Hepatic stellate cell (primary cell): Measurements from ENCODE around the gene GADL1.

Experiments used
- DNase-seq: peaks from one replicate; pipeline ENCODE4 v3.0.0; 2011; ENCODE audit warnings: low spot score

GADL1 gene

DNA sequence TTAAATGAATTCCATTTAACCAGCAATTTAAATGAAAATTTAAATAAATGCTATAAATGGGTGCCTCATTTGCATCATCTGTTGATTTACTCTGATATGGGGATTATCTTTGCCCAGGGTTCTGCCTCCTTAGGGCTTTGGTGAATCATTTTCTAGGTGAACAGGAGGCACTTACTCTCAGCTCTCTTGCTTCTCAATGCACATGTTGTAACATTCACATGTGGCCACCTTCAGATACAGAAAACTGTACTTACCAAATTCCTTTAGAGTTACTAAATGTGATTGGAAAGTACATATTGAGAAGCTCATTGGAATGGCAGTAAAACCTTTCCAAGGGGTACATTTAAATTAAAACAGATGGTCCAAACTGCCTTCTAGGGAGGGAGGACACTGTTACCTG lies 20.8 kb downstream of the GADL1 start:
- no peak for DNase-seq

DNA sequence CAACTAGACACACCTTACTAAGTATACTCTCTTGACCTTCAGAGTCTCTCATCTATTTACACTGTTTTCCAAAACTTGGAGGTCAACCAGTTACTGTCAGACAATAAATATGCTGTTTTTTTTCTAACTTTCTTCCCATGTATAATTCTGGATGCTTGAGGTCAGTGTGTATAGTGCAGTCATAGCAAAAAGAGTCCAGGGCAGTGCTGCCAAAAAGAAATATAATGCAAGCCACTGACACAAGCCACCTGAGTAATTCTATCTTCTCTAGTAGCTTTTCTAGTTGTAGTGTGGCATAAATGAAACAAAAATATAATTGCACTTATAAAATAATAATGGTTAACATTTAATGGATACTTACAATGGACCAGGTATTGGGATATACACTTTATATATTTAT lies 21.6 kb downstream of the GADL1 start:
- DNase-seq, result no peak

DNA sequence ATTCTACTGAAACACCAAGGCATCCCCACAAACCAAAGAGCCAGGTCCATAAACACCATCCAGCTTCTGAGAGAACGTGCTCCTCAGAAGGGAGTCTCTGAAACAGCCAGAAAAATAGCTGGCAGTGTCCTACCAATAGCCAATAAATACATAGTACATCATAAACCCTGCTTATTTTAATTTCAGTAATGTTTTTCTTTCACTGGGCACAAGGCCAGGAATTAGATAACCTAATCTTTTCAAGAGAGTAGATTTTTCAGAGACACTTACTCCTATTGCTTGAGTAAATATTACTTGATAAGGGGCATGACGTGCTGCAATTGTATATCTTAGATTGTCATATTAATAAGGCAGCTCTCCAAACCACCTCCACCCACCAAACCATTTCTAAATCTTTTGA lies 22.7 kb downstream of the GADL1 start:
- DNase-seq, result no peak

DNA sequence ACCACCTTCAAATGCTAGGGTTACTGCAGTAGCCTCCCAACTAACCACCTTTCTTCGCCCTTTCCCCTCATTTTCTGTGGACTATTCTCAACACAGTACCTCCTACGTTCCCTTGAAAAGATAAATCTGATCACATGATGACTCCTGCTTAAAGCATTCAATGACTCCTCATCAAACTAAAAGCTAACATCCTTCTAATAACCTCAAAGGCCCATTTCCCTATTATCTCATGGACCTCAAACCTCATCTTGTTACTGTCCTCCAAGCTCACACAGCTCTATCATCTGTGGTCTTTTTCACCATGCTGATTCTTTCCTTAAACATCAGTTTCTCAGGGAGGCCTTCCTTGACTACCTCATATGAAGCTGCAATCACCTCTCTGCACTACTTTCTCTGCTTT lies 29.6 kb downstream of the GADL1 start:
- no peak for DNase-seq

DNA sequence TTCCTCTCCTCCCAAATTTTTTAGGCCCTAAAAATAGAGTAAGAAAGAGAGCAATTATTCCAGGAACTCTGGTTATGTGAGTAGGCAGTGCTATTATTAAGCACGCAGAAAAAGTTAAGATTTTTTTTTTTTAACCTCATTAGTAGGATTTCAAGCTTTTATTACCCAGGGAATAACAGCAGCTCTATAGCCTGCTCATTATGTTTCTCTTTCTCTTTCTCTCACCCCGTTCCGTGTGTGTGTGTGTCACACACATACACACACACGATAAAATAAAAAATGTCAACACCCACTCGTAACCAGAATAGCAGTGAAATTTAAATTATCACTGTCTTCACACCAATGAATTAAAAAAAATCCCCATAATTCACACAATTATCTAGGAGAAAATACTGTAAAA lies 30.3 kb downstream of the GADL1 start:
- DNase-seq, result no peak

DNA sequence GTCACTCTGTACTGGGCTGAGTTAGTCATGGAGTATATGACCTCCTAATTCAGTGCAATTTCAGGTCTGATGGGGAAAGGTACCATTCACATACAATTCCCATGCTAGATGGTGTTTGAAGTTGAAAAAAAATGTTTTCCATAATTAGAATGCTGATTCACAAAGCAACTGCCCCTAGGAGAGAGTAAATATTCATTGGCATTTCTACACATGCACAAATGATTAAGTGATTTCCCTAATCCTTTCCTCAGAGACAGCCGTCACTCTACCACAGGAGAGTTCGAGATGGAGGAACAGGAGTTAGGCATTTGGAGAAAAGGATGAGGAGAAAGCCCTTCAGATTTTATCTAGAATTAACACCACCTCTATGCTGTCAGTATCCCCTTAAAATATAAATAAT lies 32.5 kb downstream of the GADL1 start:
- no peak for DNase-seq

DNA sequence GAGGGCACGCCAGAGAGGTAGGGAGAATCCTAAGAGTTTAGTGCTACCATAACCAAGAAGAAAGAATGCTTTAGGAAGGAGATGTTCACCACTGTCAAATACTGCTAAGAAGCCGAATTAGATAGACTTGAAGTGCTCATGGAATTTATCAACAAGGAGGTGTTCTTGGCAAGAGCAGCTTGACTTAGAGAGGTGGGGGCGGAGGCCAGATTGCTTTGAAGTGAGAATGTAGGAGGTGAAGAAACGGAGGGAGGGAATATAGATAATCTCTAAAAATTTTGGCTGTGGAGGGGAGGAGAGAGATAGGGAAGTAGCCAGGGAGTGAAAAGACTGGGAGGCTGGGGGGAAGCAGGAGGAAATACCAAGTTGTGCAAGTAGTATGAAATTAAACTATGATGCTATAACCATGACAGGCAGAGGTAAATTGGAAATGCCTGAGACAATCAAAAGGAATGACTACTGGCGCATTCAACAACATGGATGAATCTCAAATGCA lies 35.5 kb downstream of the GADL1 start:
- DNase-seq, result no peak

DNA sequence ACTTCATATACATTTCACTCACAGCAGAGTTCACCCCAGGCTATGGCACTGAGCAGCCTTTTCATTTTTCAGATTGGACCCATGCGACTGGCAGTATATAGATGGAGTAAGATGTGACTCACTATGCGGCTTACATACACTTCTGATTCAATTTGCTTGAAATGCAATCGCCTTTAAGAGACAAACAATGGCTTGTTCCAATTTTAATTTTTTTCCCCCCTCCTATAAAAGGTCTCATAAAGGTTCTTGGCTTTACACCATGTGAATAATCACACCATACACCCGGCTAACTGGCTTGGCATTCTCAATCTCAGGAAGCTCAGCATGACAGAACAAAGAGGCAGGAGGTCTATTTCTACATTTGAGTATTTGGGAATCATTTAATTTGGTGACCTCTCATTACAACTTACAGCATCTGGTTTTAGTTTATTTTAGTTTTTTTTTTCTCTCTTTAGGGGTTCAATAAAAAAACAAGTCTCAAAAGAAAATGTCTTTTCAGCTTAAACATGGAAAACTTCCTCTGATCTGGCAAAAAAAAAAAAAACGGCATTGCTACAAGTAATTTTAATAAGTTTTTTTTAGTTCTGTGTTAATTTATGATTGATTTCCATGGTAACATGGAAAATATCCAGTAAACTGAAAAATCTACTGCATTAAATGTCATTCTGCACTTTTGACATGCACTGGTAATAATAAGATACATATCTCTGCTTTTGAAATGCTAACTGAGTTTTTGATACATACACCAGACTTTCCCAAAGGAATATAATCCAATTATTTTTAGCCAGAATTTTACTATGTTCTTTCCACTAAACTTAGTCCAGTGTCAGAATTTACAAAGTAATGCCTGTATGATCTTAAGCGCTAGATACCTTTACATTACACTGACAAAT lies 38.8 kb downstream of the GADL1 start:
- no peak for DNase-seq

DNA sequence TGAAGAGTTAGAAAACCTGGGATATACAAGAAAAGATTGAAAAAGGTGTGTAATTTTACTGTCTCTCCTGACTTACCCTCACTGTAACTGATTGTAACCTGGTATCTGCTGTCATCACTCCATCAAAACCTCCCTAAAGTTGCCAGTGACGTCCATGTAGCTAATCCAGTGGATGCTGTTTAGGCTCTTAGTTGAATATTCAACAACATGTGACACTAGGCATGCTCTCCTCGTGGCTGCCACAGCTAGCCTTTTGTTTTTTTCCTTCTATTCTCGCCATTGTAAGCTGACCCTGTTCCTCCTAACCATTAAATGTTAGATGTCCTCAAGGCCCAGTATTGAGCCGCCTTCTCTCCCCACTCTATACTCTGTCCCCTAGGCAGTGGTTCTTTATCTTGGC lies 41.6 kb downstream of the GADL1 start:
- no peak for DNase-seq

DNA sequence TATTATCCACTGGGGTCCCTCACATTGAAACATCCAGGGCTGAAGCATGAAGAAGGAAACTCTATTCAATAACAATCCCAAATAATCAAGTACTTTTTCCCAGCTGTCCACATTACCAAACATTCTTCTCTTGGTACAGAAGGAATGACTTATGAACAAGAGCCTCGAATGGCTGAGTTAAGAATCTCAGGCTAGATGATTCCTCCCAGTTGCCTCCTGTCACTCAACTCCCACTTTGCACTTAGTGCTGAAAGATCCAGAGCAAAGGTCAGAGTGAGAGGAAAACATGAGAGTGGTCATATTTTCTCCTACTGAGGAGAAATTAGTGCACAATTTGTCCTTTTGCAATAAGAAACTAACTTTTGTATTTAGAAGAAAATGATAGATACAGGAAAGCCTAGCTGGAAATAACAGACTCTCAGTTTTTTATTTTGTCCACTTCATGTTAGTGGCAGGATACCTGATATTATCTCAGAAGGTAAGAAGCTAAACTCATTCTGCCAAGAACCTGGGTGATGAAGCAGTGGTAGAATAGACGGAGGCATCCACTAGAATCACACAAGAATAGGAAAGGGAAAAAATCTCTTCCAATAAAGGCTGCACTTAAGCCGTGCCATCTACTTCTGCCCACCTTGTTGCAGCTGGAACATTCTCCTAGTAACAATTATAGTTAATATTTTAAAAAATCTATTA lies 46.2 kb downstream of the GADL1 start:
- DNase-seq, result no peak

DNA sequence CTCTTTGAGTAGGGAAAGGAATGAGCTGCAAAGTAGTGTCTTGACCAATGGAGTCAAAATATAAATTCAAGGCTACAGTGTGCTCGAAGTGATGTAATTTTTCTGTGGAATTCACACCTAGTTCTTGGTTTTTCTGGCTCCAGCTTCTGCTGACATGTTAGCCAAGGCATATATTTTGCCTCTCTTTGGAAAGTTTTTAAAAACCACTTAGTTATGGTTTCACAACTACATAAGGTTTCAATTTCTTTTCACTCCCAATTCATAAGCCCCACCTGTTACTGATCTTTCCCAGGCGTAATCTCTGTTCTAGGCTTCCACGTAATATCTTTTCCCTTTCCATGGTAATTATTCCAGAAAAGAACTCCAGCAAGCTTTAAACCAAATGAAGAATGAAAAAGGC lies 46.9 kb downstream of the GADL1 start:
- DNase-seq, result no peak

DNA sequence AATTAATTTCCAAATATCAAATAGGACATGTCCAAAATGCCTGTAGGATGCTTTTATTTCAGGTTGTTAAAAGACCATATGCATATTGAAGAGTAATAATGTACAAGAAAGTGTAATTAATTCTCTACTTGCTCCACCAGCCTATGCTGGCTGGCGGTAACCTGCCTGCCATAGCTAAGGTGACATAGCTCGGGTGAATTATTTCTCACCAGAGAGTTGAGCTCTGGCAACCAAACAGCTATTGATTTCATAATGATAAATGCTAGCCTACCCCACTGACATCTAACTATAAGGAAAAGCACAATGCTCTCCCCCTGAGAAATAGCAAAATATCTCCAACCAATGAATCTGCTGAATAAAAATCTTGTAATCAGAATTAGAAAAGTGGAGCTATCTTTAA lies 48.9 kb downstream of the GADL1 start:
- DNase-seq, result no peak

DNA sequence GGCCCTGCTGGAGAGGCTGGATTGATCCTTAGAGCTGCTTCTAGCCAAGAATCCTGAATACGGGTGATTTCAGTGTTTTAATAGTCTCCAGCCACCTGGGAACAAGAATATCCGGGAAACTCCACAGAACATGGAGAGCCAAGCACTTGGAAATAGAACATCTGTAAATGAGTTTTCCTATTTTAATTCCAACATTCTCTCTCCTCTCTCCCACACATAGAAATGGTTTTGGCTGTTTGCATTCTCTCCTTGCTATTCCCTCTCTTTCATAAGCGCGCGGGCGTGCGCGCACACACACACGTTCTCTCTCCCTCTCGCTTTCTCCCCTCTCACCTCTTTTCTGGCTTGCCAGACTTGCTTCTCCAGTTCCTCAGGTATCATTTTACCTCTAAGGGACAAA lies 50.6 kb downstream of the GADL1 start:
- no peak for DNase-seq

DNA sequence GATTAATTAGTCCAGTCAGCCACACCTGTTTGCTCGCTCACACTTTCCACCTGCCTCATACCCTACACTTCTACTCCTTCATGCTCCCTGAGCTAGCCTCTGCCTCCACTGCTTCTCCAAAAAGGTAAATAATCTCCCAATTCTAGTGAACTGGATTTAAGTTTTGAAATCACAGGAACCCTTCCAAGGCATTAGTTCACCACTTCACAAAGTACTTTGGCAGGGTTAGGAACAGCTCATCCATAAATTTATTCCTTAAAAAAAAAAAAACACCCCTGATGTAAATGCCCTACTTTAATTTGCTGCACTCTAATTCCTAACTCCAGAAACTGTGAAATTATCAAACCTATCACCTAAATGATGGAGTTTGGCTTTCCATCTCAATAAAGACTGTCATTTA lies 58.3 kb downstream of the GADL1 start:
- DNase-seq, result no peak

DNA sequence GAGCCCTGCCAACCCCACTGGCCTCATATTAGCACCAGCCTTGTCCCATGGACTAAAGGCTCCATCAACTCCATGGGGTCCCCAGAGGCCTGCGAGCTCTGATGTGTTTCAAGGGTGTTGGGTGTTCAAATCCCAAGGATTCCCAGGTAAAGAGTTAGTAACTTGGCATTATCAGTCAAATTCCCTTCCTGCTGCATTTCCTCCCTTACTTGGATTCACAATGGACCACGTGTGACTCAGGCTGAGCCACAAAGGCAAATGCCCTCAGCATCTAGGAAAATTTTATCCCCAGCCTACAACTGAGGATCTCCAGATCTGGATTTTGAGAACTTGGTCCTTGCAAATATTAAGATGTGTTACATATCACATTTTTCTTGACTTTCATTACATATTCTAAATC lies 58.8 kb downstream of the GADL1 start:
- no peak for DNase-seq

DNA sequence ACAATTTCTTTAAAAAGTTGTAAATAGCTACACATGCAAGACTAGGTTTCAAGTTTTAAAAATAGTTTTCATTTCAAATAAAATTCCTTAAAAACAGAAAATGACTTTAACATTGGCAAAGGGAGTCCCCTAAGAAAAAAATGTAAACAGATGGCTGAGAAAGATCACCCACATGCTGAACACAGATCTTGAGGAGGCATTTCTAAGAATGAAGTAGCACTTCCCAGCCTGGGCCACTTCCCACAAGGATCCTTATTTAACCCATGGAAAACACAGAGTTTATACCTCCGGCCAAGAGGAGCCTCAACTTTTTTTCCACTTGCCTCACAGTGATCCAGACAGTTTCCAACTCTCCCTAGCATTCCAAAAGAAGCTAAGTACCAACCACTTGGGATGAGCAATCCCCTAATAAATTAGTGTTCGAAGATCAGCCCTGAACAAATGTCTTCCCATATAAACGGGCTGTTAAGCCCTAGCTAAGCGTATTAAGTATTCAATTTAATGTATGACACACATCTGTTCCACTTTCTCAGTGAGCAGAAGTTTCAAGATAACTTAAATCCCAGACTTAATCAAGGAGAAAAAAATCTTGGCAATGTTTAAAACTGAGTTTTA lies 61.4 kb downstream of the GADL1 start:
- no peak for DNase-seq

DNA sequence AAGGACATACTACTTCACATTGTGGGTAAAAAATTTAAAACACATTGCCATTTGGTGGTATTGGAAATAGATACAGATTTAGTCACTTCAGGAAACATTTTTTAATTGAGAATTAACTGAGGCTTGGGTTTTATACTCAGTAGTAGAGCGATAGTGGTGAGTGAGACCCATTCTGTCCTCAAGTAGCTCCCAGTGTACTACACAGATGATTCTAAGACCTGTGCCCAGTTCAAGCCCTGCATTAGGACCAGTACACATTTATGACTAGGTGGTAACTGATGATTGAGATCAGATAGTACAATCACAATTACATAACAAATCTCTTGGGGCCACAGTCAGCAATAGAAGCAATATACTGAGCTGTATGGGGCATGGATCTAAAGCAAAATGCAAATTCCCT lies 67.4 kb downstream of the GADL1 start:
- DNase-seq, result no peak

DNA sequence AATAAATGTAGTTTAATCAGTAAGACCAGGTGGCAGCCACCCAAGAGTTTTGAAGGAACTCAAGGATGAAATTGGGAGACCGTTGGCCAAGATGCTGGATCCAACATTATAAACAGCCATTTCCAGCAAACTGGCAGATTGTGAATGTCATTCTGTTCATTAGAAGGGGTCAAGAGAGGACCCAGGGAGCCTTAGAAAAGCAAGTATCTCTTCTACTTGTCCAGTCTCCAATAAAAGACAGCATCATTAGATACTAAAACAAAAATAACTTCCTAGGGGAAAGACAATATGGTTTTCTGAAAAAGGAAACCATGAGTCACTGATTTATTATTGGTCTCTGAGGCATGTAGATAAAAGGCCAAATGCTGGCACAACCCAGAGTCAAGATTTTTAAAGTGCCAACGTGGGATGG lies 67.9 kb downstream of the GADL1 start:
- no peak for DNase-seq

DNA sequence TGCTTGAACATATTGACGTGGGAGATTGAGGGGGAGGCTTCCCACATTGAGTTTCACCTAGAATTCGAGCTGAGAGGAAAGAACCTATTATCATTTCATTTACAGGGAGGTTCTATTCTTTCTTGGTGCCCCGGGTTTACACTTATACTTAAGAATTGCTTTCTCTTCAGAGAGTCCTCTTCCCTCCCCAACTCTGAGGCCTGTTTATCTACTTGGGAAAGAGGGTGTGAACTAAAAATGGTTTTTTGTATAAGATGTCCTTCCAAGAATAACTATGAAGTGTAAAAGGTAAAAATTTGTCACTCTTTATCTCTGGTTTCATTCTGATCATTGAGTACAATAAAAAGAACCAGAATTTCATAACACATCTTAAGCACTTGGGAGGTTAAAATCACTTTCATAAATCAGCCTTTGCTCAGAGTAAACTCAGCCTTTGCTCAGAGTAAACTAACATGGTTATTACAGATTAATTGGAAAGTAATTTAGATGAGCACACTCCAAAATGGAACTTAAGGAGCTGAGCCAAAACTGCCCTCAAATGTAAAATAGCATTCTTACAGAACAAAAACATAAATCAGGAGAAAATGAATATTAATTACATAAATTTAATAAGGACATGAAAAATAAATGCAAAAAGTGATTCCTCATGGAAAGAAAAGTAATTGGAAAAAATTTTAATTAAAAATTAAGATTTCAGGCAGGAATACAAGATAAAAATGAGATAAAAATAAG lies 75.2 kb downstream of the GADL1 start:
- DNase-seq, result no peak

DNA sequence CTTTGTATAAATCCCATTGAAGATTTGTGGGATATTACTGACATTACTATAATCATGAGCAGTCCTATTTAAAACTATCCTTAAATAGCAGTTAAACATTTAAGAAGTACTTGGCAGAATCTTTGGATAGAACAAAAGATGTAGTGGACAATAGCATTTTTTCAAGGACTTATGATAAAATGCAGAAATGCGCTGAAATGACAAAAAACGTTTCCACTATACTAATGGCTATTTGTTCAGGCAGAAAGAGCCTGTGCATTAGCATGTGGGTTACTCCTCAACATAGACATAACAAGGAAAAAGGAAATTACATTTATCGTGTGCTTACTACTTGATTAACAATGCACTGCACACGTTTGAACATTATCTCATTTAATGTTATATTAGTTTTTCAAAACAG lies 80.7 kb downstream of the GADL1 start:
- DNase-seq, result no peak

DNA sequence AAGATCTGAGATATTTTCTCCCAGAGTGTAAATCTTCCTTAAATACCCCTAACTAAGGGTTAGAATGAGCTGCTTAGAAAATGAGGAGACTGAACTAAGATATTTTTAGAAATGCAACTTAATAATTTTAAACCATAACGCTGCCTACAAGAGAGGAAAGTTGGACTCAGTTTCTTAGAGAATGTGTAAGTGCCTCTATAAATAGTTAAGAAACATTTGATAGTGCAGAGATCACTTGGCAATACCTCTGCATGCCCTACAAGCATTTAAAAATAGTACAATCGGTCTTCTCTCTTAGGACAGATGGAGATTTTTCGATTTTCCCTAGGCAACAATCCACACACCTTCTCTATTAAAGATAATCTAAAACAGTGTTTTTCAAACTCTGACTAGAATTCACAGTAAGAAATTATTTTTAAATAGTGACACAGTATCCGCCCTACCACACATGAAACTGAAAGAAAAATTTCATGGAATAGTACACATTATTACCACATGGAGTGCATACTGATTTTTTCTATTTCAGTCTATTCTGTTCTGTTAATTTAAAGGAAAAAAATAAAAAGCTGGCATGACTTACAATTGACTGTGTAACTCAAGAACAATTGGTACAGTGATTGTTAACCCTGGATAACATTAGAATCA lies 83.2 kb downstream of the GADL1 start:
- DNase-seq, result no peak

DNA sequence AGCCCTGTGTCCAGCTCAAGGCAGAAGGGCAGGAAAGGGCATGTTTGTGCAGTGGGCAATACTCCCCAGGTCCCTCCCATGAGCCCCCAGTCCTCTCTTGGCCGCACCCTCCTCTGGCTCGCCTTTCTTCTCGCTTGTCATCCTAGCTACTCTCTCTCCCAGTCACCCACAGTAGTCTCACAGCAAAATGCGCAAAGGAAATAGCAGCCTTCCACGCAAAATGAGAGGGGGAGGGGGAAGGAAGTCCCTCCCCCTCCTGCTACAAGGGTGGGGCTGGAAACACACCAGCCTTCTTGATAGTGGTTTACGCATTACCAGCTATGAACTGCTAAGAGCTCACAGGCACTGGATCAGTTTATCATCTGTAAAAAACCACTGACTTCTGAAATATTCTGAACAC lies 83.8 kb downstream of the GADL1 start:
- DNase-seq, result no peak
